HG03342 (cell line): ENCODE measurements around the gene FOXD1.
"Not testable (repeated sequence)": the region's sequence is repeated elsewhere in the genome, so short reads cannot be mapped to it uniquely, and the experiment has no call there.

Source experiments
- ATAC-seq: cut with Tn5 transposase; IDR thresholded peaks from one replicate; pipeline ENCODE4 v1.9.1; 2021; ENCODE audit warnings: mild to moderate bottlenecking, moderate library complexity; ENCODE audit not compliant: unreplicated experiment

FOXD1 gene

GRCh38 chr5:73448463-73449136, at the start of gene FOXD1:
FOXD1 (minus strand) TSS chr5:73448777; CDS start chr5:73448362, 415 bp downstream.
- ATAC-seq, result no peak

- ATAC-seq, result no peak
Measured at GRCh38 chr5:73497497-73498056, 49.0 kb upstream of the FOXD1 start.

DNA sequence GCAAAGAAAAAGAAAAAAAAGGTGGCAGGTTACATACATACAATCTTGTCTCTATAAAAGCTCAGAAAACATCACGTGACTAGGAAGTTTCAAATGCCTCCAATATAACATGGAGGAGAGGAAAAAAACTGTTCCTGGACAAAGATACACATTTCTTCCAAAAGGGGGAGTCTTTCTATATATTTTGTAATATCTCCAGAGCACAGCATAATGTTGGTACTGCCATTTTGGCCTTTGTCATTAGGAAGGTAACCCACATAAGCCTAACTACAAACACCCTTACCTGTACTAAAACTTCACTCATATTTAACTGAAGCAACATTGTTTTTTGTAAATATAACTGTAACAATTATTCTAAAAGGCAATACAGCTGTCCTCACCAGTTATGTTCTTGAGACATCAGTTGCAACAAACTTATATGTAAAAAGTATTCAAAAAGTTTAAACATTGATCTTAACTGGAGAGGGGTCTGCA, 48.4 kb upstream of the FOXD1 start:
- no peak for ATAC-seq

GRCh38 chr5:73495772-73496335, 47.3 kb upstream of the FOXD1 start:
- no peak for ATAC-seq

DNA sequence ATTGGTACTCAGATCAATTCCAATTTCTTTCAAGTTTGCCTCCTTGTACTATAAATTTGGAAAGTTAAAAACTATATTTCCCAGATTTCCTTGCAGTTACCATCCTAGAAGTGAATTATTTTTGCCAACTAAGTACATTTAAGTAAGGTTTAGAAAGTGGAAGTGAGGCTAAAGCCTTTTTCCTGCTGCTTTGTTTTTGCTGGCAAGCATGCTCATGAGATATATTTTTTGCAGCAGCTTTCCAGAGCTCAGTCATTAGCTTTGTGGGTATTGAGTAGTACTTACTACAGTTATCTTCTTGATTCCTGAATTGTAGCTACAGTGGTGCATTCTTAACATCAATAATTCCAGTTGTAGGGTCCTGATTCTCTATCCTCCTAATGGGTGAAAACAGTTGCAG, 46.1 kb upstream of the FOXD1 start:
- ATAC-seq, result no peak

DNA sequence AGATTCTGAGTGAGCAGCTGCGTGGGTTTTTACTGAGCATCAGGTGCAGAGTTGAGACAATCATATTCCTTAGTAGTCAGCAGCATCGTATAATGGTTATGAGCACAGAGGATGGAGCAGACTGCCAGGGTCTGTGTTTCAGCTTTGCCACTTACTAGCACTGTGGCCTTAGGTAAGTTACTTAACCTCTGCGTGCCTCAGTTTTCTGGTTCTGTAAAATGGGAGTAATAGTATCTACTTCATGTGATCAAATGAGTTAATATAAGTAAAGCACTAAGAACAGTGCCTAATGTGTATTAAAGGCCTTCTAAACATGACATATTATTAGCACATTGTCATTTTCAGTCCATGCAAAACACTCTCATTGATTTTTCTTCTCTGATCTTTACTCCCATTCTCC, 44.8 kb upstream of the FOXD1 start:
- ATAC-seq, result no peak

DNA sequence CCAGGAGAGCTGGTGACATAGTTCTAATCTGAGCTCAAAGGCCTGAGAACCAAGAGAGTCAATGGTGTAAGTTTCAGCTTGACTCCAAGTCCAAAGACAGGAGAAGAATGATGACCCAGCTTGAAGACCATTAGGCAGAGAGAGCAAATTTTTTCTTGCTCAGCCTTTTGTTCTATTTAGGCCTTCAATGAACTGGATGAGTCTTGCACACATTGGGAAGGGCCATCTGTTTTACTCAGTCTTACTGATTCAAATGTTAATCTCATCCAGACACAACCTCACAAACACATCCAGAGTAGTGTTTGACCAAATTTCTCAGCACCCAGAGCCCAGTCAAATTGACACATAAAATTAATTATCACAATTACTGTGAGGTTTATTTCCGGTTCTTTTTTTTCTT, 42.6 kb upstream of the FOXD1 start:
- no peak for ATAC-seq

GRCh38 chr5:73490088-73490487, 41.5 kb upstream of the FOXD1 start:
- no peak for ATAC-seq

- ATAC-seq, result no peak
Measured at GRCh38 chr5:73488806-73489205, 40.2 kb upstream of the FOXD1 start.

DNA sequence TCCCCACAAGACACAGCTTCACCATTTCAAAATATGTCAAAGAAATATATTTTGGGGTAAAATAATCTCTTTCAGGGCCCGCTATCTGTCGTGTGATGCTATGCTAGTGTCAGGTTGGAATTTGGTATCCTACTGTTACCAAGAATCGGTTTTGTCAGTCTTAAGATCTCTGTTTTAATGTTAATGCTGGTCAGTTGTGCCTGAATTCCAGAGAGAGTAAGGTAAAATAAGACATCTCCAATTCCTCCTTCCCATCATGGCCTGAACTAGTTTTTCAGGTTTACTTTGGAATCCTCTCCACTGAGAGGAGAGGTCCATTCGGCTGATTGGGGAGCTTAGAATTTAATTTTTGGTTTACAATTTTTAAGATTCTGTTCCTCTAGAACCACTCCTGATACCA, 39.2 kb upstream of the FOXD1 start:
- no peak for ATAC-seq

GRCh38 chr5:73487257-73487656, 38.7 kb upstream of the FOXD1 start:
- ATAC-seq, result not testable (repeated sequence)

DNA sequence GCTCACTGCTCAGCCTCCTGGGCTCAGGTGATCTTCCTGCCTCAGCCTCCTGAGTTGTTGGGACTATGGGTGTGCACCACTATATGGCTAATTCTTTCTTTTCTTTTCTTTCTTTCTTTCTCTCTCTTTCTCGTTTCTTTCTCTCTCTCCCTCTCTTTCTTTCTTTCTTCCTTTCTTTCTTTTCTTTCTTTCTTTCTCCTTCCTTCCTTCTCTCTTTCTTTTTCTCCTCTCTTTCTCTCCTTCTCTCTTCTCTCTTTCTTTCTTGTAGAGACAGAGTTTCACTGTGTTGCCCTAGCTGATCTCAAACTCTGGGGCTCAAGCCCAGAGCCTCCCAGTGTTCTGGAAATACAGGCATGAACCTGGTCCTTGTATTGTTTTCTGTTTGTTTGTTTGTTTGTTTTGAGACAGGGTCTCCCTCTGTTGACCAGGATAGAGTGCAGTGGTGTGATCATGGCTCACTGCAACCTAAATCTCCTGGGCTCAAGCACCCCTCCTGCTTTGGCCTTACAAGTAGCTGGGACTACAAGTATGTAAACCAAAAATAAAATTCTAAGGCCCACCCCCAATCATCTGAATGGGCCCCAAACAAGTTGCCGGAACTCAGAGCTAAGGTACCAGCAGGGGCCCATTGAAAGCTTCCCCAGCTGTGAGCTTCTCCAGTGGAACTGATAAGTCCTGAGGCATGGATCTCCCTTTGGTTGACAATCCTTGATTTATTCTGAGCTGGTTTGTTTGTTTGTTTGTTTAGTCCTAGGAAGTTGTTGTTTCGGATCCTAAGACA, 37.7 kb upstream of the FOXD1 start:
- ATAC-seq, result no peak

DNA sequence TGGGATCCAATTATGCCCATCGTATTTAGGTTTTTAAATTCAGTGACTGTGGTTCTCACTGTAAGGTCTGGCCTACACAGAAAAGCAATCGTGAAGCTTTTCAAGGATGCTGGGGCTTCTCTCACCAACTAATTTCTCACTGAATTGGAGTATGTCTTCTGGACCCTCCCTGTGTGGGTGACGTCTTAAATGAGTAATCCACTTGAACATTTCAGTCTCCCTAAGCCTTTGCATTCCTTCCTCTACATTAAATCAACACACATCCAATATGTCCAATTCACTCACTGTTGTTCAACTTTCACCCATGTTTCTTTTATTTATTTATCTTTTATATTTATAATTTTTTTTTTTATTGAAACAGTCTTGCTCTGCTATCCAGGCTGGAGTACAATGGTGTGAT, 37.1 kb upstream of the FOXD1 start:
- no peak for ATAC-seq

DNA sequence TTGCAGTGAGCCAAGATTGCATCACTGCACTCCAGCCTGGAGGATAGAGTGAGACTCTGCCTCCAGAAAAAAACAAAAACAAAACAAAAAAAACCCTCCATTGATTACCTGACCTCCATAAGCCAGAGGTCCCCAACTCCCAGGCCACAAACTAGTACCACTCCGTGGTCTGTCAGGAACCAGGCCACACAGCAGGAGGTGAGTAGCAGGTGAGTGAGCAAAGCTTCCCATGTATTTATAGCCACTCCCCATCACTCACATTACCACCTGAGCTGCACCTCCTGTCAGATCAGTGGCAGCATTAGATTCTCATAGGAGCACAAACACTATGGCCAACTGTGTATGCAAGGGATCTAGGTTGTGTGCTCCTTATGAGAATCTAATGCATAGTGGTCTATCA, 35.9 kb upstream of the FOXD1 start:
- no peak for ATAC-seq

DNA sequence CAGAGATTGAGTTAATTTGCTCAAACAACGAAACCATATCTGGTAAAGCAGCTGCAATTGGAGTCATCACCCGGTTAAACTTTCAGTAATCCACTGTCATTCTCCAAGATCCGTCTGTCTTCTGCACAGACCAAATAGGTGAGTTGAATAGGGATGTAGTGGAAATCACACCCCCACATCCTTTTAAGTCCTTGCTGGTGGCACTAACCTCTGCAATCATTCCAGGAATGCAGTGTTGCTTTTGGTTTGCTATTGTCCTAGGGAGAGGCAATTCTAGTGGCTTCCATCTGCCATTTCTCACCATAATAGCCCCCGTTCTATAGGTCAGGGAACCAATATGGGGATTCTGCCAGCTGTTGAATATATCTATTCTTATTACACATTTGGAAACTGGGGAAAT, 35.1 kb upstream of the FOXD1 start:
- no peak for ATAC-seq

DNA sequence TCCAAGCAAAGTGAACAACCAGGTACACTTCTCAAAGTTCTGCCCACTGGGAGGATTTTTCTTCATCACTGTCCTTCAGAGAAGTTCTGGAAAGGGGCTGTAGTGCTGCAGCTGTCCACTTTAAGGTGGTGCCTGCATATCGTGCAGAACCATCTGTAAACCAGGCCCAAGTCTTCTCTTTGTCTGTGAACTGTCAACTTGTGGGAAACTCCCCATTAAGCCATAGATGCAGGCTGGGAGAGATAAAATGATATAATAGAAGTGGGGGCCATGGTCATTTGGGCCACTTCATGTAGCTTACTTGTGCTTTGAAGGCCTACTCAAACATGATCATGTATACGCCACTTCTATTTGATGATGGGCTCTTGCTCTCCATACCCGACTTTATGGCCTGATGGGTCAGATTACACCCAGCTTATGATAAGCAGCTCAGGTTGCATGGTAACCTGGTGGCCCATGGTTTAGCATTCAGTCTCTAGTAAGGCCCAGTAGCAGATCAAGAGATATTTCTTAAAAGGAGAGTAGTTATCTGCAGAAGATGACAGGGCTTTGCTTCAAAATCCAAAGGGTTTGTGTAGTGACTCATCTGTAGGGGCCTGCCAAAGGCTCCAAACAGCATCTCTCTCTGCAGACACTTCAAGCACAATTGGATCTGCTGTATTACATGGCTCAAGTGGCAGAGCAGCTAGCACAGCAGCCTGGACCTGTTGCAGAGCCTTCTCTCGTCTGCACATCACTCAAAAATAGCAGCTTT, 34.0 kb upstream of the FOXD1 start:
- ATAC-seq, result no peak

GRCh38 chr5:73480500-73480899, 31.9 kb upstream of the FOXD1 start:
- ATAC-seq, result no peak

DNA sequence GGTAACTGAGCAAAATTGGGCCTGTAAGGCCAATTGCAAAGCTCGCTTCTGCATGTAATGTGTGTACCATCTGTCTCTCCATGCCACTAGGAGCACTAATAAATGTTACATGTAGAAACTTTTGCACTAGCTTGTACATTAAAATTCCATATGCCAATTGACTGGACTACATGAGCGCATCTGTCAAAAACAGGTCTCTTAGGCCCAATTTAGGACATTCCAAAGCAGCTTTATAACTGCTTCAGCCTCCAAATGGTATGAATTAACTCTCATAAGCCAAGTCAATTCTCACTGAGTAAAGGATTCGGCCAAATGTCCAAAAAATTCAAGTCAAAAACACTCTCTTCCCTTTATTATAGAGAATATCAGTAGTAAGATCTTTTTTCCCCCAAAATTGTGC, 23.5 kb upstream of the FOXD1 start:
- ATAC-seq, result no peak

DNA sequence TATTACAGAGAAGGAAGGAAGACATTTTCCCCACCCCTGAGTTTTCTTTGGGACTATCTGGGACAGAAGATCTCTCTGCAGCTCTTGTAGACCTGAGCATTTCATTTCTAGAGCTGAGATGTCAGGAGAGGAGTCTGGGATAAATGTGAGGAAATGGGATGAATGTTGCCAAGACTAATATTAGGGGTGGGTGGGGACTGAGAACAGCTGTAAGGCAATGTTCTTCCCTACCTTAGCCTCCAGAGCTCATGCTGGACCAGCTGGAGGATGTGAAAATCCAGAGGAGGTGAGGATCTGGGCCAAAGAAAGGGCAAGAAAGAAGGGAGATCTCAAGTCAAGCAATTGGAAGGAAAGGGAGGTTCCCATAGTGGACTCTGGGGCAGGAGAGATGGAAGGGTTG, 23.1 kb upstream of the FOXD1 start:
- ATAC-seq, result no peak

- ATAC-seq, result no peak
Measured at GRCh38 chr5:73469878-73470277, 21.3 kb upstream of the FOXD1 start.

- ATAC-seq, result not testable (repeated sequence)
Measured at GRCh38 chr5:73468638-73469037, 20.1 kb upstream of the FOXD1 start.
